HG03139 (cell line): ENCODE measurements around the gene ALMS1.
"Not testable (repeated sequence)": the region's sequence is repeated elsewhere in the genome, so short reads cannot be mapped to it uniquely, and the experiment has no call there.

ENCODE experiments used
- ATAC-seq: cut with Tn5 transposase; IDR thresholded peaks from one replicate; pipeline ENCODE4 v1.9.1; 2021; ENCODE audit not compliant: unreplicated experiment

ALMS1 gene

GRCh38 chr2:73614997-73615396 is 229.4 kb downstream of the ALMS1 start:
- ATAC-seq, result no peak

- ATAC-seq, result not testable (repeated sequence)
Measured at GRCh38 chr2:73619925-73620324, 234.3 kb downstream of the ALMS1 start.

- not testable (repeated sequence) for ATAC-seq
Measured at GRCh38 chr2:73624036-73624435, 238.4 kb downstream of the ALMS1 start.

GRCh38 chr2:73624625-73625024 is 239.0 kb downstream of the ALMS1 start:
- not testable (repeated sequence) for ATAC-seq

GRCh38 chr2:73626237-73626636 is 240.6 kb downstream of the ALMS1 start:
- ATAC-seq, result not testable (repeated sequence)

- ATAC-seq, result not testable (repeated sequence)
Measured at GRCh38 chr2:73628493-73628892, 242.9 kb downstream of the ALMS1 start.

- ATAC-seq, result not testable (repeated sequence)
Measured at GRCh38 chr2:73630662-73631266, 245.1 kb downstream of the ALMS1 start.

GRCh38 chr2:73636977-73637376 is 251.3 kb downstream of the ALMS1 start:
- ATAC-seq, result not testable (repeated sequence)

- no peak for ATAC-seq
Measured at GRCh38 chr2:73638429-73638828, 252.8 kb downstream of the ALMS1 start.

- no peak for ATAC-seq
Measured at GRCh38 chr2:73640511-73640911, 254.9 kb downstream of the ALMS1 start.

- ATAC-seq, result no peak
Measured at GRCh38 chr2:73640946-73641766, 255.5 kb downstream of the ALMS1 start.

GRCh38 chr2:73641767-73642062 is 256.1 kb downstream of the ALMS1 start:
- no peak for ATAC-seq

GRCh38 chr2:73642338-73643018 is 256.8 kb downstream of the ALMS1 start, which contains the start of gene NAT8:
NAT8 (minus strand) TSS chr2:73642422; CDS start chr2:73641628, 794 bp downstream.
- ATAC-seq, result no peak

- not testable (repeated sequence) for ATAC-seq
Measured at GRCh38 chr2:73647690-73648089, 262.1 kb downstream of the ALMS1 start.

- ATAC-seq, result no peak
Measured at GRCh38 chr2:73651591-73652230, 266.1 kb downstream of the ALMS1 start.

- no peak for ATAC-seq
Measured at GRCh38 chr2:73652348-73652747, 266.7 kb downstream of the ALMS1 start.

- ATAC-seq, result no peak
Measured at GRCh38 chr2:73654175-73654574, 268.5 kb downstream of the ALMS1 start.
